ENCODE data around the gene EPHB1. TPM values are rescaled to one million over a fixed set of nuclear protein-coding genes. Genes with fewer than 3 reads are reported as not detected.

The EPHB1 gene
- total and polyA plus RNA-seq, 4 donors, result 0.23 to 1.7 (median 0.52) TPM

GRCh38 chr3:135033737-135034136 lies 238.7 kb downstream of the EPHB1 start:
- no peaks in the 10 kb centered on the region for H3K36me3 ChIP-seq (ENCODE audit: control insufficient read depth in 4 of 4, insufficient read depth in 3 of 4, low read depth in 1 of 4, low read length in 3 of 4)
- DNase-seq (ENCODE audit: low spot score), result no peak
- 79% methylated on average over 7 of the region's 7 CpGs for WGBS
- no peaks in the 10 kb centered on the region for H3K4me1 ChIP-seq (ENCODE audit: control insufficient read depth in 4 of 4, insufficient read depth in 4 of 4, low read length in 3 of 4)
- no peak overlapping the region for H3K9ac ChIP-seq (ENCODE audit: low read depth in 1 of 2, low read length in 2 of 2)
- no peak overlapping the region for H3K27ac ChIP-seq (ENCODE audit: low read depth in 1 of 2, low read length in 2 of 2)
- TF ChIP-seq ATF3 (IDR thresholded peaks at IDR 0.05) (no peak), NR2F2 (IDR thresholded peaks at IDR 0.05) (no peak), HNF4G (IDR thresholded peaks at IDR 0.05) (no peak), TAF1 (conservative IDR thresholded peaks at IDR 0.05) (no peak), FOXA1 (IDR thresholded peaks at IDR 0.05) (no peak), ZBTB33 (IDR thresholded peaks at IDR 0.05) (no peak), EGR1 (IDR thresholded peaks at IDR 0.05; ENCODE audit: low read depth in 2 of 2) (no peak), JUND (IDR thresholded peaks at IDR 0.05) (no peak), RXRA (IDR thresholded peaks at IDR 0.05) (no peak), HNF4A (conservative IDR thresholded peaks at IDR 0.05) (no peak), MAX (IDR thresholded peaks at IDR 0.05) (no peak), RAD21 (IDR thresholded peaks at IDR 0.05) (no peak)
- H3K27me3 ChIP-seq (ENCODE audit: control insufficient read depth in 4 of 4, insufficient read depth in 4 of 4, low read length in 3 of 4), result no peaks in the 10 kb centered on the region
- H3K4me3 ChIP-seq (ENCODE audit: low read depth in 1 of 3, low read length in 3 of 3), result no peak overlapping the region
- H3K9me3 ChIP-seq (ENCODE audit: control insufficient read depth in 4 of 4, low read length in 3 of 4), result no peaks in the 10 kb centered on the region

- no peaks in the 10 kb centered on the region for H3K27me3 ChIP-seq (ENCODE audit: control insufficient read depth in 4 of 4, insufficient read depth in 4 of 4, low read length in 3 of 4)
- H3K36me3 ChIP-seq (ENCODE audit: control insufficient read depth in 4 of 4, insufficient read depth in 3 of 4, low read depth in 1 of 4, low read length in 3 of 4), result no peaks in the 10 kb centered on the region
- no peaks in the 10 kb centered on the region for H3K9me3 ChIP-seq (ENCODE audit: control insufficient read depth in 4 of 4, low read length in 3 of 4)
- H3K4me3 ChIP-seq (ENCODE audit: low read depth in 1 of 3, low read length in 3 of 3), result no peak overlapping the region
- no peaks in the 10 kb centered on the region for H3K4me1 ChIP-seq (ENCODE audit: control insufficient read depth in 4 of 4, insufficient read depth in 4 of 4, low read length in 3 of 4)
- no peak for DNase-seq (ENCODE audit: low spot score)
- TF ChIP-seq HNF4G (IDR thresholded peaks at IDR 0.05) (no peak), FOXA1 (IDR thresholded peaks at IDR 0.05) (no peak), REST (IDR thresholded peaks at IDR 0.05) (no peak), FOXA2 (IDR thresholded peaks at IDR 0.05) (no peak), EGR1 (IDR thresholded peaks at IDR 0.05; ENCODE audit: low read depth in 2 of 2) (no peak), HNF4A (conservative IDR thresholded peaks at IDR 0.05) (no peak), ZBTB33 (IDR thresholded peaks at IDR 0.05) (no peak), YY1 (IDR thresholded peaks at IDR 0.05) (no peak), TAF1 (conservative IDR thresholded peaks at IDR 0.05) (no peak), JUND (IDR thresholded peaks at IDR 0.05) (no peak), SP1 (IDR thresholded peaks at IDR 0.05) (no peak), MAX (IDR thresholded peaks at IDR 0.05) (no peak), ATF3 (IDR thresholded peaks at IDR 0.05) (no peak), CTCF (IDR thresholded peaks at IDR 0.05; ENCODE audit: low read depth, low read length, missing input control) (no peak), NR2F2 (IDR thresholded peaks at IDR 0.05) (no peak), RXRA (IDR thresholded peaks at IDR 0.05) (no peak), GABPA (IDR thresholded peaks at IDR 0.05 in 1 of 2, conservative IDR thresholded peaks at IDR 0.05 in 1 of 2) (no peak), RAD21 (IDR thresholded peaks at IDR 0.05) (no peak)
- WGBS, result 51% methylated on average over 4 of the region's 4 CpGs
- no peak overlapping the region for H3K27ac ChIP-seq (ENCODE audit: low read depth in 1 of 2, low read length in 2 of 2)
- no peak overlapping the region for H3K9ac ChIP-seq (ENCODE audit: low read depth in 1 of 2, low read length in 2 of 2)
Measured at GRCh38 chr3:135034291-135034768, 239.3 kb downstream of the EPHB1 start.
